SK-N-MC (cell line): ENCODE results near the gene ZNF208.

ENCODE experiments used
- EZH2 ChIP-seq: fragments of 200-600 bp; sonication (generic); IDR thresholded peaks from one replicate; pipeline ENCODE4 v1.6.1; 2017; ENCODE audit warnings: antibody characterized with exemption
- POLR2AphosphoS5 ChIP-seq: IDR thresholded peaks from 2 replicates; pipeline ENCODE4 v1.6.1; 2012; ENCODE audit warnings: mild to moderate bottlenecking, low read depth, low read length, borderline replicate concordance

GRCh38 chr19:21912654-21913053 is 98.1 kb downstream of the ZNF208 start:
- TF ChIP-seq EZH2 (no peak), POLR2AphosphoS5 (no peak)
